GM12878 (cell line): ENCODE results near the gene PTGES3L. TPM values are rescaled to one million over a fixed set of nuclear protein-coding genes. Genes with fewer than 3 reads are reported as not detected.

ENCODE experiments used
- ATAC-seq: fragments of 200-7000 bp; cut with Tn5 transposase; 3 replicates; pipeline ENCODE4 v1.9.1; 2020; ENCODE audit warnings: mild to moderate bottlenecking, moderate library complexity
- BruUV-seq: library from RNA; stranded (reverse); fragments of 400-500 nt; replicated peaks from 2 replicates; lab custom pipeline; 2021; lab: Mats Ljungman, UMichigan
- CTCF ChIA-PET: fragments of 300-600 bp; sonication (Branson Sonifier 250); formaldehyde crosslinking; extraction: SDS; loops from one replicate; lab custom pipeline; 2021; ENCODE audit warnings: inconsistent platforms; lab: Yijun Ruan, JAX
- POLR2A ChIA-PET: fragments of 350-600 bp; formaldehyde crosslinking; extraction: SDS; loops from one replicate; lab custom pipeline; 2021; ENCODE audit warnings: inconsistent platforms; lab: Charles Lee
- RAD21 ChIA-PET: fragments of 300-600 bp; sonication (Branson Sonifier 250); formaldehyde crosslinking; loops from one replicate; lab custom pipeline; 2023; ENCODE audit warnings: antibody characterized with exemption; ENCODE audit not compliant: unreplicated experiment; lab: Charles Lee
- SMC1A ChIA-PET: fragments of 300-600 bp; sonication (Branson Sonifier 250); formaldehyde crosslinking; loops from one replicate; lab custom pipeline; 2023; ENCODE audit not compliant: unreplicated experiment, uncharacterized antibody; lab: Charles Lee
- DNase-seq: peaks from one replicate; pipeline ENCODE4 v3.0.0-alpha.2; 2011; ENCODE audit warnings: low read depth, low spot score
- FAIRE-seq: peaks from 3 replicates; lab custom pipeline; 2011; peaks lifted over from hg19 to GRCh38; lab: Jason Lieb, UNC
- H2AFZ ChIP-seq: 2 replicates; pipeline ENCODE4 v1.6.0; 2011; ENCODE audit warnings: low read depth, low read length, control low read depth; ENCODE audit not compliant: control insufficient read depth
- H3K27ac ChIP-seq: 2 replicates; pipeline ENCODE4 v1.5.1; 2011; ENCODE audit warnings: control low read depth; ENCODE audit not compliant: control insufficient read depth, insufficient read depth
- H3K27me3 ChIP-seq, 2 experiments: replicated peaks in 1 of 2; 2 replicates each; pipeline versions ENCODE4 v1.6.0 to v1.6.1; 2011; ENCODE audit warnings: low read length in 1 of 2; ENCODE audit not compliant: control insufficient read depth in 2 of 2, insufficient read depth in 2 of 2
- H3K36me3 ChIP-seq, 2 experiments: 2 replicates each; pipeline ENCODE4 v1.5.1; 2011; ENCODE audit warnings: low read length in 1 of 2; ENCODE audit not compliant: control insufficient read depth in 2 of 2, insufficient read depth in 2 of 2
- H3K4me1 ChIP-seq: 2 replicates; pipeline ENCODE4 v1.6.1; 2011; ENCODE audit warnings: mild to moderate bottlenecking, low read length, moderate library complexity, mixed read lengths; ENCODE audit not compliant: control insufficient read depth, insufficient read depth
- H3K4me2 ChIP-seq: 2 replicates; pipeline ENCODE4 v1.6.0; 2011; ENCODE audit warnings: control low read depth; ENCODE audit not compliant: control insufficient read depth, insufficient read depth
- H3K4me3 ChIP-seq: fragments of 200-600 bp; sonication (generic); 2 replicates; pipeline ENCODE4 v1.5.1; 2016
- H3K79me2 ChIP-seq: 2 replicates; pipeline ENCODE4 v1.6.0; 2011; ENCODE audit warnings: low read length; ENCODE audit not compliant: control insufficient read depth, insufficient read depth
- H3K9ac ChIP-seq: 2 replicates; pipeline ENCODE4 v1.8.0; 2011; ENCODE audit warnings: low read length, control low read depth, mixed read lengths; ENCODE audit not compliant: control insufficient read depth, insufficient read depth
- H3K9me3 ChIP-seq: replicated peaks from 3 replicates; pipeline ENCODE4 v1.5.1; 2011; ENCODE audit warnings: mild to moderate bottlenecking, low read length; ENCODE audit not compliant: control insufficient read depth, insufficient read depth
- H4K20me1 ChIP-seq: 2 replicates; pipeline ENCODE4 v1.6.0; 2011; ENCODE audit not compliant: control insufficient read depth, insufficient read depth
- ESRRA ChIP-seq: IDR thresholded peaks from 2 replicates; pipeline ENCODE4 v1.6.1; 2012; ENCODE audit warnings: mild to moderate bottlenecking, low read length, improper control_type of control experiment
- FOXM1 ChIP-seq: IDR thresholded peaks from 2 replicates; pipeline ENCODE4 v1.6.1; 2012; ENCODE audit warnings: low read depth, mild to moderate bottlenecking, inconsistent platforms, low read length, moderate library complexity
- HDAC2 ChIP-seq: fragments of 200-600 bp; sonication (generic); IDR thresholded peaks from 2 replicates; pipeline ENCODE4 v1.6.1; 2017
- MTA3 ChIP-seq: IDR thresholded peaks from 2 replicates; pipeline ENCODE4 v1.6.1; 2012; ENCODE audit warnings: low read length, inconsistent platforms, borderline replicate concordance
- NBN ChIP-seq: fragments of 450-650 bp; IDR thresholded peaks from 2 replicates; pipeline ENCODE4 v1.6.1; 2016
- NFXL1 ChIP-seq: fragments of 450-650 bp; IDR thresholded peaks from 2 replicates; pipeline ENCODE4 v1.6.1; 2017; ENCODE audit warnings: antibody characterized with exemption, mild to moderate bottlenecking, borderline replicate concordance
- RAD21 ChIP-seq: IDR thresholded peaks from 2 replicates; pipeline ENCODE4 v1.6.1; 2011; ENCODE audit warnings: mild to moderate bottlenecking, low read depth, low read length, moderate library complexity; ENCODE audit not compliant: insufficient read depth
- RUNX3 ChIP-seq: IDR thresholded peaks from 2 replicates; pipeline ENCODE4 v1.6.1; 2012; ENCODE audit warnings: low read length, inconsistent platforms
- ZSCAN29 ChIP-seq: fragments of 450-650 bp; IDR thresholded peaks from 2 replicates; pipeline ENCODE4 v1.6.1; 2017; ENCODE audit warnings: mild to moderate bottlenecking, moderate library complexity
- WGBS: methylation state at CpG from one replicate; pipeline ENCODE4 v1.1.6; 2016; ENCODE audit warnings: low lambda C conversion rate; ENCODE audit not compliant: insufficient replicate concordance, insufficient coverage; ENCODE audit errors: missing lambda C conversion rate; 5-methylcytosine and 5-hydroxymethylcytosine counted together
- in situ Hi-C: fragments of 300-500 bp; cut with MboI; formaldehyde crosslinking; loops from 9 replicates; pipeline ENCODE4 v1.14.3; 2018; ENCODE audit warnings: mixed read lengths
- intact Hi-C: fragments of 100-400 bp; cut with micrococcal nuclease; formaldehyde crosslinking; loops from one replicate; pipeline ENCODE4 v1.14.2; 2022; ENCODE audit not compliant: unreplicated experiment
- polyA plus RNA-seq, 11 experiments: library from polyadenylated mRNA; depleted of rRNA in 4 of 11; unstranded in 6 of 11; stranded (reverse) in 5 of 11; fragments of >200 nt; fragmentation: Nextera tagmentation in 4 of 11; fragmentation: Illumina TruSeq in 1 of 11; extraction: Ambion mirVana in 4 of 11; extraction: Trizol in 1 of 11; gene quantifications; 1 replicate in 1 of 11; 2 replicates in 10 of 11; pipeline versions ENCODE4 v1.2.1 to v1.2.3, GENCODE V29; 2011 to 2016; ENCODE audit warnings: inconsistent platforms in 2 of 11, missing spikeins in 2 of 11, low read depth in 1 of 11
- total RNA-seq, 4 experiments: library from RNA; depleted of rRNA in 3 of 4; stranded (reverse); fragments of >200 nt in 3 of 4; fragmentation: Illumina TruSeq in 1 of 4; extraction: Trizol in 1 of 4; gene quantifications; 2 replicates each; pipeline versions ENCODE4 v1.2.1 to v1.2.3, GENCODE V29; 2013 to 2021
- TF ChIP-seq, protein P1 (sequence below): IDR thresholded peaks from 2 replicates; pipeline ENCODE4 v1.6.1; 2011; ENCODE audit warnings: borderline replicate concordance, low read depth, mild to moderate bottlenecking, moderate library complexity, mixed read lengths, low read length; ENCODE audit not compliant: insufficient read depth; ENCODE audit errors: extremely low read length
- TF ChIP-seq, protein P2 (sequence below): IDR thresholded peaks from 2 replicates; pipeline ENCODE4 v1.6.1; 2011; ENCODE audit warnings: low read depth, mild to moderate bottlenecking, low read length, moderate library complexity, borderline replicate concordance; ENCODE audit errors: extremely low read depth
- TF ChIP-seq, protein P3 (sequence below): fragments of 450-650 bp; IDR thresholded peaks from 2 replicates; pipeline ENCODE4 v1.6.1; 2016; ENCODE audit warnings: mild to moderate bottlenecking, moderate library complexity, borderline replicate concordance
- TF ChIP-seq, protein P4 (sequence below): fragments of 450-650 bp; IDR thresholded peaks from 2 replicates; pipeline ENCODE4 v1.6.1; 2017; ENCODE audit warnings: antibody characterized with exemption, mild to moderate bottlenecking, moderate library complexity
- TF ChIP-seq, protein P5 (sequence below): IDR thresholded peaks from 2 replicates; pipeline ENCODE4 v1.6.1; 2011; ENCODE audit warnings: borderline replicate concordance, low read depth, mild to moderate bottlenecking, moderate library complexity, low read length; ENCODE audit not compliant: insufficient read depth, poor library complexity, severe bottlenecking

The PTGES3L gene
- total and polyA plus RNA-seq, 10 of the 15 experiments (the other 5 are each of a cell fraction or from before 2014, with no cell fraction given) = 0.11 to 2.3 (median 0.98) TPM

DNA sequence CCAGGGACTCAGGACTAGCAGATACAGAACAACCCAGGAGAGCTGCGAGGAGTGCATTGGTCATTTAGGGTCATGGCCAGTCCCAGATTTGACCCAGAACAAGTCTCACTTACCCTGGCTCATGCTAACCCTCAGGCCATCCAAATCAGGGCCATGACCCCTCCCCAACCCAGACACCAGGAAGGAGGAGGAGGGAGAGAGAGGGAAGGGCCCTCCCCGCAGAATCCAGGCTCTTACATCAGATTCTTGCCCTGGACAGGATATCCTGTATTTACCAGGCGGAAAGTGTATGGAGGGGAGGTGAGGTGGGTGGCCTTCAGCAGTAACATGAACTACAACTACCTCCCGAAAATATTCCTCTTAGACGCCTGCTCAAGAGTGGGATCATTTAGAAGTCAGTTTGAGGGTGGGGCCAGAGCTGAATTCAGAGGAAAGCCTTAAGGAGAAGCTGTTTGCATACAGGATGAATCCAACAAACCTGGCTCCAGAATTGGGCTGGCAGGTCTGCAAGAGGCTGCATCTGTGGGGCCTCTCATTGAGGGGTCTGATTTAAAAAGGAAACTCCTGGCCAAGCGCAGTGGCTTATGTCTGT, 40.2 kb upstream of the PTGES3L start:
- Histone ChIP-seq H3K27ac (no peak overlapping the region), H3K9me3 (no peaks in the 10 kb centered on the region), H3K4me2 (no peak overlapping the region), H3K27me3 (no peaks in the 10 kb centered on the region), H3K79me2 (no peaks in the 10 kb centered on the region), H4K20me1 (no peaks in the 10 kb centered on the region)
- POLR2A ChIA-PET = no interaction called here
- in situ Hi-C loops = loop anchor here (10.0 kb wide), 1 partner anchor 195 kb away; the partner anchor contains the start of gene TMEM106A
- WGBS = 83% methylated on average over 6 of the region's 6 CpGs
- TF ChIP-seq, protein P1, sequence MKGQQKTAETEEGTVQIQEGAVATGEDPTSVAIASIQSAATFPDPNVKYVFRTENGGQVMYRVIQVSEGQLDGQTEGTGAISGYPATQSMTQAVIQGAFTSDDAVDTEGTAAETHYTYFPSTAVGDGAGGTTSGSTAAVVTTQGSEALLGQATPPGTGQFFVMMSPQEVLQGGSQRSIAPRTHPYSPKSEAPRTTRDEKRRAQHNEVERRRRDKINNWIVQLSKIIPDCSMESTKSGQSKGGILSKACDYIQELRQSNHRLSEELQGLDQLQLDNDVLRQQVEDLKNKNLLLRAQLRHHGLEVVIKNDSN = no peak
- TF ChIP-seq ESRRA = no peak
- TF ChIP-seq, protein P2, sequence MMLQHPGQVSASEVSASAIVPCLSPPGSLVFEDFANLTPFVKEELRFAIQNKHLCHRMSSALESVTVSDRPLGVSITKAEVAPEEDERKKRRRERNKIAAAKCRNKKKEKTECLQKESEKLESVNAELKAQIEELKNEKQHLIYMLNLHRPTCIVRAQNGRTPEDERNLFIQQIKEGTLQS = no peak
- TF ChIP-seq ZSCAN29 = no peak
- TF ChIP-seq NFXL1 = no peak
- TF ChIP-seq MTA3 = no peak
- TF ChIP-seq HDAC2 = no peak
- TF ChIP-seq, protein P3, sequence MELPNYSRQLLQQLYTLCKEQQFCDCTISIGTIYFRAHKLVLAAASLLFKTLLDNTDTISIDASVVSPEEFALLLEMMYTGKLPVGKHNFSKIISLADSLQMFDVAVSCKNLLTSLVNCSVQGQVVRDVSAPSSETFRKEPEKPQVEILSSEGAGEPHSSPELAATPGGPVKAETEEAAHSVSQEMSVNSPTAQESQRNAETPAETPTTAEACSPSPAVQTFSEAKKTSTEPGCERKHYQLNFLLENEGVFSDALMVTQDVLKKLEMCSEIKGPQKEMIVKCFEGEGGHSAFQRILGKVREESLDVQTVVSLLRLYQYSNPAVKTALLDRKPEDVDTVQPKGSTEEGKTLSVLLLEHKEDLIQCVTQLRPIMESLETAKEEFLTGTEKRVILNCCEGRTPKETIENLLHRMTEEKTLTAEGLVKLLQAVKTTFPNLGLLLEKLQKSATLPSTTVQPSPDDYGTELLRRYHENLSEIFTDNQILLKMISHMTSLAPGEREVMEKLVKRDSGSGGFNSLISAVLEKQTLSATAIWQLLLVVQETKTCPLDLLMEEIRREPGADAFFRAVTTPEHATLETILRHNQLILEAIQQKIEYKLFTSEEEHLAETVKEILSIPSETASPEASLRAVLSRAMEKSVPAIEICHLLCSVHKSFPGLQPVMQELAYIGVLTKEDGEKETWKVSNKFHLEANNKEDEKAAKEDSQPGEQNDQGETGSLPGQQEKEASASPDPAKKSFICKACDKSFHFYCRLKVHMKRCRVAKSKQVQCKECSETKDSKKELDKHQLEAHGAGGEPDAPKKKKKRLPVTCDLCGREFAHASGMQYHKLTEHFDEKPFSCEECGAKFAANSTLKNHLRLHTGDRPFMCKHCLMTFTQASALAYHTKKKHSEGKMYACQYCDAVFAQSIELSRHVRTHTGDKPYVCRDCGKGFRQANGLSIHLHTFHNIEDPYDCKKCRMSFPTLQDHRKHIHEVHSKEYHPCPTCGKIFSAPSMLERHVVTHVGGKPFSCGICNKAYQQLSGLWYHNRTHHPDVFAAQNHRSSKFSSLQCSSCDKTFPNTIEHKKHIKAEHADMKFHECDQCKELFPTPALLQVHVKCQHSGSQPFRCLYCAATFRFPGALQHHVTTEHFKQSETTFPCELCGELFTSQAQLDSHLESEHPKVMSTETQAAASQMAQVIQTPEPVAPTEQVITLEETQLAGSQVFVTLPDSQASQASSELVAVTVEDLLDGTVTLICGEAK = no peak
- TF ChIP-seq FOXM1 = no peak
- TF ChIP-seq, protein P4, sequence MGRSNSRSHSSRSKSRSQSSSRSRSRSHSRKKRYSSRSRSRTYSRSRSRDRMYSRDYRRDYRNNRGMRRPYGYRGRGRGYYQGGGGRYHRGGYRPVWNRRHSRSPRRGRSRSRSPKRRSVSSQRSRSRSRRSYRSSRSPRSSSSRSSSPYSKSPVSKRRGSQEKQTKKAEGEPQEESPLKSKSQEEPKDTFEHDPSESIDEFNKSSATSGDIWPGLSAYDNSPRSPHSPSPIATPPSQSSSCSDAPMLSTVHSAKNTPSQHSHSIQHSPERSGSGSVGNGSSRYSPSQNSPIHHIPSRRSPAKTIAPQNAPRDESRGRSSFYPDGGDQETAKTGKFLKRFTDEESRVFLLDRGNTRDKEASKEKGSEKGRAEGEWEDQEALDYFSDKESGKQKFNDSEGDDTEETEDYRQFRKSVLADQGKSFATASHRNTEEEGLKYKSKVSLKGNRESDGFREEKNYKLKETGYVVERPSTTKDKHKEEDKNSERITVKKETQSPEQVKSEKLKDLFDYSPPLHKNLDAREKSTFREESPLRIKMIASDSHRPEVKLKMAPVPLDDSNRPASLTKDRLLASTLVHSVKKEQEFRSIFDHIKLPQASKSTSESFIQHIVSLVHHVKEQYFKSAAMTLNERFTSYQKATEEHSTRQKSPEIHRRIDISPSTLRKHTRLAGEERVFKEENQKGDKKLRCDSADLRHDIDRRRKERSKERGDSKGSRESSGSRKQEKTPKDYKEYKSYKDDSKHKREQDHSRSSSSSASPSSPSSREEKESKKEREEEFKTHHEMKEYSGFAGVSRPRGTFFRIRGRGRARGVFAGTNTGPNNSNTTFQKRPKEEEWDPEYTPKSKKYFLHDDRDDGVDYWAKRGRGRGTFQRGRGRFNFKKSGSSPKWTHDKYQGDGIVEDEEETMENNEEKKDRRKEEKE = no peak
- TF ChIP-seq RUNX3 = no peak
- TF ChIP-seq, protein P5, sequence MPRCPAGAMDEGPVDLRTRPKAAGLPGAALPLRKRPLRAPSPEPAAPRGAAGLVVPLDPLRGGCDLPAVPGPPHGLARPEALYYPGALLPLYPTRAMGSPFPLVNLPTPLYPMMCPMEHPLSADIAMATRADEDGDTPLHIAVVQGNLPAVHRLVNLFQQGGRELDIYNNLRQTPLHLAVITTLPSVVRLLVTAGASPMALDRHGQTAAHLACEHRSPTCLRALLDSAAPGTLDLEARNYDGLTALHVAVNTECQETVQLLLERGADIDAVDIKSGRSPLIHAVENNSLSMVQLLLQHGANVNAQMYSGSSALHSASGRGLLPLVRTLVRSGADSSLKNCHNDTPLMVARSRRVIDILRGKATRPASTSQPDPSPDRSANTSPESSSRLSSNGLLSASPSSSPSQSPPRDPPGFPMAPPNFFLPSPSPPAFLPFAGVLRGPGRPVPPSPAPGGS = no peak
- no peak for TF ChIP-seq RAD21
- no peak for TF ChIP-seq NBN
- TF ChIP-seq, all 136 proteins: peak for 0
- Histone ChIP-seq H3K9ac (no peak overlapping the region), H3K36me3 (no peaks in the 10 kb centered on the region), H3K4me1 (peaks cover 10% of the 10 kb centered on the region; the same call in 1 of the 2 replicates), H2AFZ (no peak overlapping the region), H3K4me3 (no peak overlapping the region)
- ChIA-PET SMC1A (interaction anchor here (1.2 kb wide), 1 partner anchor 13 kb away, joined by 3 read pairs; the partner anchor contains the start of gene IFI35), CTCF (no interaction called here), RAD21 (no interaction called here)
- FAIRE-seq = no peak
- intact Hi-C loops = loop anchor here (5.0 kb wide), 1 partner anchor 312 kb away; no protein-coding TSS in a partner anchor
- BruUV-seq = no TSS peak
- no peak for DNase-seq
- no peak for ATAC-seq
